ENCODE data around the gene OSBPL9. TPM values are rescaled to one million over a fixed set of nuclear protein-coding genes. Genes with fewer than 3 reads are reported as not detected.
A peak's percentile ranks its signal among the peaks of the same experiment; 100 is the strongest.

The OSBPL9 gene
- total and polyA plus RNA-seq, 2 experiments from 2014 or later: 82.7 to 102 TPM

GRCh38 chr1:51574796-51575195 is 42.1 kb upstream of the OSBPL9 start:
- Histone ChIP-seq H3K4me2 (no peak overlapping the region), H3K9me2 (ENCODE audit: insufficient read depth) (peaks cover 5% of the 10 kb centered on the region; the same call in 1 of the 2 replicates), H3K27ac (ENCODE audit: low read depth) (no peak overlapping the region), H3K36me3 (ENCODE audit: insufficient read depth) (no peaks in the 10 kb centered on the region), H4K20me1 (replicated peaks; ENCODE audit: insufficient read depth) (no peaks in the 10 kb centered on the region), H2AFZ (peak overlapping the region; percentile 85; the same call in 1 of the 2 replicates), H3K79me2 (replicated peaks; ENCODE audit: insufficient read depth) (no peaks in the 10 kb centered on the region), H3K27me3 (ENCODE audit: insufficient read depth) (no peaks in the 10 kb centered on the region), H3K4me3 (no peak overlapping the region), H3K4me1 (ENCODE audit: insufficient read depth) (peaks cover 4% of the 10 kb centered on the region; the same call in 1 of the 2 replicates), H3F3A (replicated peaks; ENCODE audit: low read depth) (no peaks in the 10 kb centered on the region)
- no peaks in the 10 kb centered on the region; the same call in 2 of the 3 replicates for H3K9me3 Mint-ChIP-seq
- H3K4me3 Mint-ChIP-seq: no peak overlapping the region
- no peak for TF ChIP-seq ZNF462 (CRISPR knock-in tag; IDR thresholded peaks at IDR 0.05)
- TF ChIP-seq POLR2AphosphoS5 (IDR thresholded peaks at IDR 0.05; ENCODE audit: low read depth): no peak
- TF ChIP-seq ZNF114 (CRISPR knock-in tag; IDR thresholded peaks at IDR 0.05): no peak
- TF ChIP-seq EZH2 (IDR thresholded peaks at IDR 0.05; ENCODE audit: low read depth, unreplicated experiment): no peak
- no peak for TF ChIP-seq NANOG (IDR thresholded peaks at IDR 0.05; ENCODE audit: borderline replicate concordance)
- no peak for TF ChIP-seq CREB1 (CRISPR knock-in tag; IDR thresholded peaks at IDR 0.05; ENCODE audit: low read depth)
- TF ChIP-seq EZH2phosphoT487 (IDR thresholded peaks at IDR 0.05; ENCODE audit: unreplicated experiment): no peak
- TF ChIP-seq REST (IDR thresholded peaks at IDR 0.05; ENCODE audit: unreplicated experiment): no peak
- TF ChIP-seq STAT1 (IDR thresholded peaks at IDR 0.05; ENCODE audit: unreplicated experiment): no peak
- no peak for TF ChIP-seq JUNB (IDR thresholded peaks at IDR 0.05; ENCODE audit: unreplicated experiment)
- TF ChIP-seq ZNF331 (CRISPR knock-in tag; IDR thresholded peaks at IDR 0.05; ENCODE audit: low read depth): no peak
- no peak for TF ChIP-seq ETS1 (IDR thresholded peaks at IDR 0.05)
- no peak for TF ChIP-seq CTCF (conservative IDR thresholded peaks at IDR 0.05; ENCODE audit: low read depth in 2 of 2)
- no peak overlapping the region for H3K27ac Mint-ChIP-seq
- ATAC-seq (no peak), DNase-seq (ENCODE audit: low spot score) (no peak)
- peaks cover 7% of the 10 kb centered on the region for H3K4me1 Mint-ChIP-seq
- peaks cover 5% of the 10 kb centered on the region for H3K27me3 Mint-ChIP-seq (ENCODE audit: insufficient read depth, low read depth, poor library complexity)
- no peaks in the 10 kb centered on the region for H3K36me3 Mint-ChIP-seq (ENCODE audit: low read depth)
